ENCODE results near the gene MYO1A. TPM values are rescaled to one million over a fixed set of nuclear protein-coding genes. Genes with fewer than 3 reads are reported as not detected.

Gene MYO1A
- total RNA-seq, 1 experiment from 2014 or later: 9.3 TPM

GRCh38 chr12:57069523-57069922, 19.6 kb upstream of the MYO1A start:
- Mint-ChIP-seq H3K36me3 (ENCODE audit: insufficient read depth, unreplicated experiment) (peaks cover 69% of the 10 kb centered on the region), H3K4me1 (ENCODE audit: low read depth, unreplicated experiment) (no peaks in the 10 kb centered on the region), H3K27ac (ENCODE audit: unreplicated experiment) (peak overlapping the region; percentile 5), H3K4me3 (ENCODE audit: unreplicated experiment) (no peak overlapping the region), H3K27me3 (ENCODE audit: insufficient read depth, unreplicated experiment) (no peaks in the 10 kb centered on the region), H3K9me3 (ENCODE audit: unreplicated experiment) (no peaks in the 10 kb centered on the region)
- Histone ChIP-seq H3K4me1 (no peaks in the 10 kb centered on the region), H3K4me3 (ENCODE audit: low read depth, low read length) (no peak overlapping the region), H3K27me3 (replicated peaks; ENCODE audit: control insufficient read depth, insufficient read depth, low read length) (no peaks in the 10 kb centered on the region), H3K36me3 (ENCODE audit: control insufficient read depth, insufficient read depth, low read length) (no peaks in the 10 kb centered on the region; the same call in 1 of the 2 replicates), H3K9me3 (no peaks in the 10 kb centered on the region)
- ChIA-PET CTCF (interaction anchor here (0.6 to 4.6 kb wide), 23 partner anchors 9 to 170 kb away, joined by 3 to 195 read pairs (median 6); partner anchors contain the start of genes LRP1, LRP1-AS, NAB2 and NEMP1), POLR2A (interaction anchor here (1.0 to 1.5 kb wide), 3 partner anchors 9 to 42 kb away, joined by 8 to 24 read pairs (median 11); partner anchors contain the start of genes NAB2, NEMP1 and STAT6)
- peak; percentile 81 to 86 for TF ChIP-seq CTCF (IDR thresholded peaks at IDR 0.05; ENCODE audit: insufficient read depth in 1 of 2, low read depth in 1 of 2, low read length in 1 of 2, severe bottlenecking in 1 of 2, unreplicated experiment in 1 of 2)
- intact Hi-C loops (cut with micrococcal nuclease; ENCODE audit: unreplicated experiment): loop anchor here (1.0 to 2.0 kb wide), 3 partner anchors 24 to 113 kb away; no protein-coding TSS in a partner anchor
- DNase-seq: peak; percentile 66
- BruUV-seq (replicated peaks): no TSS peak

GRCh38 chr12:57066245-57066644, 16.3 kb upstream of the MYO1A start:
- no peak for TF ChIP-seq CTCF (IDR thresholded peaks at IDR 0.05; ENCODE audit: insufficient read depth in 1 of 2, low read depth in 1 of 2, low read length in 1 of 2, severe bottlenecking in 1 of 2, unreplicated experiment in 1 of 2)
- intact Hi-C loops (cut with micrococcal nuclease; ENCODE audit: unreplicated experiment): no loop called here
- CTCF ChIA-PET: interaction anchor here (1.7 kb wide), 1 partner anchor 46 kb away, joined by 5 read pairs; no protein-coding TSS in a partner anchor

GRCh38 chr12:57063991-57064685, 14.2 kb upstream of the MYO1A start:
- Histone ChIP-seq H3K36me3 (ENCODE audit: control insufficient read depth, insufficient read depth, low read length) (no peaks in the 10 kb centered on the region; the same call in 1 of the 2 replicates), H3K4me1 (no peaks in the 10 kb centered on the region), H3K4me3 (ENCODE audit: low read depth, low read length) (no peak overlapping the region), H3K27me3 (replicated peaks; ENCODE audit: control insufficient read depth, insufficient read depth, low read length) (no peaks in the 10 kb centered on the region), H3K9me3 (no peaks in the 10 kb centered on the region)
- no peak for TF ChIP-seq CTCF (IDR thresholded peaks at IDR 0.05; ENCODE audit: insufficient read depth in 1 of 2, low read depth in 1 of 2, low read length in 1 of 2, severe bottlenecking in 1 of 2, unreplicated experiment in 1 of 2)
- intact Hi-C loops (cut with micrococcal nuclease; ENCODE audit: unreplicated experiment): no loop called here
- no peaks in the 10 kb centered on the region for H3K4me1 Mint-ChIP-seq (ENCODE audit: low read depth, unreplicated experiment)
- no TSS peak for BruUV-seq (replicated peaks)
- peaks cover 59% of the 10 kb centered on the region for H3K36me3 Mint-ChIP-seq (ENCODE audit: insufficient read depth, unreplicated experiment)
- ChIA-PET POLR2A (no interaction called here), CTCF (no interaction called here)
- no peaks in the 10 kb centered on the region for H3K27me3 Mint-ChIP-seq (ENCODE audit: insufficient read depth, unreplicated experiment)
- H3K27ac Mint-ChIP-seq (ENCODE audit: unreplicated experiment): no peak overlapping the region
- no peak overlapping the region for H3K4me3 Mint-ChIP-seq (ENCODE audit: unreplicated experiment)
- no peaks in the 10 kb centered on the region for H3K9me3 Mint-ChIP-seq (ENCODE audit: unreplicated experiment)
- DNase-seq: no peak

More at GRCh38 chr12:57066245-57066644, 16.3 kb upstream of the MYO1A start:
- H3K27me3 Mint-ChIP-seq (ENCODE audit: insufficient read depth, unreplicated experiment): no peaks in the 10 kb centered on the region
- Histone ChIP-seq H3K9me3 (no peaks in the 10 kb centered on the region), H3K4me1 (no peaks in the 10 kb centered on the region), H3K4me3 (ENCODE audit: low read depth, low read length) (no peak overlapping the region), H3K27me3 (replicated peaks; ENCODE audit: control insufficient read depth, insufficient read depth, low read length) (no peaks in the 10 kb centered on the region), H3K36me3 (ENCODE audit: control insufficient read depth, insufficient read depth, low read length) (no peaks in the 10 kb centered on the region; the same call in 1 of the 2 replicates)
- H3K36me3 Mint-ChIP-seq (ENCODE audit: insufficient read depth, unreplicated experiment): peaks cover 67% of the 10 kb centered on the region
- H3K9me3 Mint-ChIP-seq (ENCODE audit: unreplicated experiment): no peaks in the 10 kb centered on the region
- H3K4me1 Mint-ChIP-seq (ENCODE audit: low read depth, unreplicated experiment): no peaks in the 10 kb centered on the region
- no TSS peak for BruUV-seq (replicated peaks)
- POLR2A ChIA-PET: no interaction called here
- DNase-seq: no peak
- H3K4me3 Mint-ChIP-seq (ENCODE audit: unreplicated experiment): no peak overlapping the region
- no peak overlapping the region for H3K27ac Mint-ChIP-seq (ENCODE audit: unreplicated experiment)

Measured in Caco-2 (cell line).